PC-3 (cell line): ENCODE results near the gene ZNRF4. TPM values are rescaled to one million over a fixed set of nuclear protein-coding genes. Genes with fewer than 3 reads are reported as not detected.

ENCODE experiments used
- ATAC-seq: fragments of 200-7000 bp; cut with Tn5 transposase; 2 replicates; pipeline ENCODE4 v1.9.1; 2020; ENCODE audit warnings: mild to moderate bottlenecking, moderate library complexity
- BruUV-seq: library from RNA; stranded (reverse); fragments of 400-500 nt; replicated peaks from 2 replicates; lab custom pipeline; 2021; lab: Mats Ljungman, UMichigan
- CTCF ChIA-PET: fragments of 300-600 bp; sonication (Branson Sonifier 250); formaldehyde crosslinking; loops from one replicate; lab custom pipeline; 2022; ENCODE audit warnings: antibody characterized with exemption; lab: Charles Lee
- POLR2A ChIA-PET: fragments of 300-600 bp; sonication (Branson Sonifier 250); formaldehyde crosslinking; loops from one replicate; lab custom pipeline; 2022; ENCODE audit warnings: antibody characterized with exemption; ENCODE audit not compliant: unreplicated experiment; lab: Charles Lee
- DNase-seq: peaks from one replicate; pipeline ENCODE4 v3.0.0-alpha.2; 2015
- H2AFZ ChIP-seq: fragments of 300-600 bp; sonication (generic); 2 replicates; pipeline ENCODE4 v1.6.0; 2016; ENCODE audit warnings: antibody characterized with exemption, low read length
- H3F3A ChIP-seq: fragments of 300-600 bp; sonication (generic); one replicate; pipeline ENCODE4 v1.6.0; 2017; ENCODE audit warnings: antibody characterized with exemption, low read length, control low read depth, mild to moderate bottlenecking; ENCODE audit not compliant: unreplicated experiment
- H3K27ac ChIP-seq: fragments of 300-600 bp; sonication (generic); 2 replicates; pipeline ENCODE4 v1.5.1; 2016; ENCODE audit warnings: mild to moderate bottlenecking, low read length
- H3K27me3 ChIP-seq: fragments of 300-600 bp; sonication (generic); 2 replicates; pipeline ENCODE4 v1.6.1; 2016; ENCODE audit warnings: low read length, mixed read lengths
- H3K36me3 ChIP-seq: fragments of 300-600 bp; sonication (generic); 2 replicates; pipeline ENCODE4 v1.6.1; 2016; ENCODE audit warnings: low read depth, mixed run types, low read length, mixed read lengths
- H3K4me1 ChIP-seq: fragments of 300-600 bp; sonication (generic); 2 replicates; pipeline ENCODE4 v1.5.1; 2016; ENCODE audit warnings: low read length; ENCODE audit not compliant: insufficient read depth
- H3K4me2 ChIP-seq: fragments of 300-600 bp; sonication (generic); 2 replicates; pipeline ENCODE4 v1.6.0; 2016; ENCODE audit warnings: low read length
- H3K4me3 ChIP-seq: fragments of 300-600 bp; sonication (generic); 2 replicates; pipeline ENCODE4 v1.5.1; 2016; ENCODE audit warnings: mild to moderate bottlenecking, low read length, mixed read lengths
- H3K79me2 ChIP-seq: fragments of 300-600 bp; sonication (generic); 2 replicates; pipeline ENCODE4 v1.6.1; 2017; ENCODE audit warnings: low read length, mixed read lengths
- H3K9ac ChIP-seq: fragments of 300-600 bp; sonication (generic); 2 replicates; pipeline ENCODE4 v1.6.0; 2016; ENCODE audit warnings: mild to moderate bottlenecking, low read length
- H3K9me2 ChIP-seq: fragments of 300-600 bp; sonication (generic); replicated peaks from 2 replicates; pipeline ENCODE4 v1.6.1; 2016; ENCODE audit warnings: mixed run types, low read length, mixed read lengths
- H3K9me3 ChIP-seq: fragments of 300-600 bp; sonication (generic); 2 replicates; pipeline ENCODE4 v1.6.1; 2016; ENCODE audit warnings: low read length, mixed read lengths
- H4K20me1 ChIP-seq: fragments of 300-600 bp; sonication (generic); 2 replicates; pipeline ENCODE4 v1.6.1; 2016; ENCODE audit warnings: low read length, mixed read lengths
- EZH2 ChIP-seq: fragments of 300-600 bp; sonication (generic); IDR thresholded peaks from one replicate; pipeline ENCODE4 v1.6.1; 2017; ENCODE audit warnings: antibody characterized with exemption, mild to moderate bottlenecking, low read length; ENCODE audit not compliant: unreplicated experiment
- EZH2phosphoT487 ChIP-seq: fragments of 300-600 bp; sonication (generic); IDR thresholded peaks from 2 replicates; pipeline ENCODE4 v1.6.1; 2018; ENCODE audit warnings: mild to moderate bottlenecking, antibody characterized with exemption, low read length, borderline replicate concordance
- intact Hi-C: fragments of 100-400 bp; cut with micrococcal nuclease; formaldehyde crosslinking; loops from 2 replicates; pipeline ENCODE4 v1.9.0; 2023
- total RNA-seq: library from RNA; depleted of rRNA; stranded (reverse); fragments of >200 nt; gene quantifications from 2 replicates; pipeline ENCODE4 v1.2.3, GENCODE V29; 2014
- TF ChIP-seq, protein P1 (sequence below): fragments of 300-600 bp; sonication (generic); conservative IDR thresholded peaks from 2 replicates; pipeline ENCODE4 v1.5.1; 2017; ENCODE audit warnings: antibody characterized with exemption, low read depth, mild to moderate bottlenecking, low read length

ZNRF4 gene
- total RNA-seq, 1 experiment from 2014 or later = not detected

DNA sequence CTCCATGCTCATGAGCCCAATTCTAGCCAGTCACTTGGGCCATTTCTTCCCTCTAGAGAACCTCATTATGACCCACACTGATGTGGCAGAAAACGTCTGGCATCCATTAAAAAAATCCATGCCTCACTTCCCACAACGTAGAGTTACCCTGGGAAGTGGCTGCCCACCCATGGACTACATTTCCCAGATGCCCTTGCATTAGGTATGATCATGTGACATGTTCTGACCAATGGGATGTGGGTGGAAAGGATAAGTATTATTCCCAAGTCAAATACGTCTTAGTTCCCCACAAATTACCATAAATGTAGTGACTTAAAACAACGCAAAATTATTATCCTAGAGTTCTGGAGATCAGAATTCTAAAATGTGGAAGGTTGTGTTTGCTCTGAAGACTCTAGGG lies 47.9 kb upstream of the ZNRF4 start:
- H3K27ac ChIP-seq = no peak overlapping the region
- H3K4me2 ChIP-seq = no peak overlapping the region
- ChIA-PET POLR2A (no interaction called here), CTCF (no interaction called here)
- peaks cover 43% of the 10 kb centered on the region for H3K27me3 ChIP-seq
- no peaks in the 10 kb centered on the region for H3K9me2 ChIP-seq
- no peaks in the 10 kb centered on the region for H3K79me2 ChIP-seq
- no peak overlapping the region for H3K9ac ChIP-seq
- H3K4me3 ChIP-seq = no peak overlapping the region
- no peaks in the 10 kb centered on the region for H4K20me1 ChIP-seq
- H3F3A ChIP-seq = no peaks in the 10 kb centered on the region
- no peak overlapping the region for H2AFZ ChIP-seq
- DNase-seq (peak; percentile 35), ATAC-seq (no peak)
- no peaks in the 10 kb centered on the region for H3K36me3 ChIP-seq
- no TSS peak for BruUV-seq
- H3K4me1 ChIP-seq = no peaks in the 10 kb centered on the region
- H3K9me3 ChIP-seq = no peaks in the 10 kb centered on the region
- intact Hi-C loops = no loop called here
- TF ChIP-seq EZH2 = no peak
- TF ChIP-seq, protein P1, sequence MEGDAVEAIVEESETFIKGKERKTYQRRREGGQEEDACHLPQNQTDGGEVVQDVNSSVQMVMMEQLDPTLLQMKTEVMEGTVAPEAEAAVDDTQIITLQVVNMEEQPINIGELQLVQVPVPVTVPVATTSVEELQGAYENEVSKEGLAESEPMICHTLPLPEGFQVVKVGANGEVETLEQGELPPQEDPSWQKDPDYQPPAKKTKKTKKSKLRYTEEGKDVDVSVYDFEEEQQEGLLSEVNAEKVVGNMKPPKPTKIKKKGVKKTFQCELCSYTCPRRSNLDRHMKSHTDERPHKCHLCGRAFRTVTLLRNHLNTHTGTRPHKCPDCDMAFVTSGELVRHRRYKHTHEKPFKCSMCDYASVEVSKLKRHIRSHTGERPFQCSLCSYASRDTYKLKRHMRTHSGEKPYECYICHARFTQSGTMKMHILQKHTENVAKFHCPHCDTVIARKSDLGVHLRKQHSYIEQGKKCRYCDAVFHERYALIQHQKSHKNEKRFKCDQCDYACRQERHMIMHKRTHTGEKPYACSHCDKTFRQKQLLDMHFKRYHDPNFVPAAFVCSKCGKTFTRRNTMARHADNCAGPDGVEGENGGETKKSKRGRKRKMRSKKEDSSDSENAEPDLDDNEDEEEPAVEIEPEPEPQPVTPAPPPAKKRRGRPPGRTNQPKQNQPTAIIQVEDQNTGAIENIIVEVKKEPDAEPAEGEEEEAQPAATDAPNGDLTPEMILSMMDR = no peak
- no peak for TF ChIP-seq EZH2phosphoT487

- TF ChIP-seq EZH2 = no peak
- TF ChIP-seq, protein P1 = no peak
- no peak for TF ChIP-seq EZH2phosphoT487
- Histone ChIP-seq H3K4me1 (no peaks in the 10 kb centered on the region), H3K4me3 (0 out of 2 replicates have a peak overlapping the region, but pooled peaks have one; percentile 34), H3F3A (no peaks in the 10 kb centered on the region), H3K4me2 (peak overlapping the region; percentile 41), H3K9me2 (no peaks in the 10 kb centered on the region; the same call in 1 of the 2 replicates), H3K27ac (no peak overlapping the region), H4K20me1 (no peaks in the 10 kb centered on the region), H3K9ac (no peak overlapping the region), H3K36me3 (no peaks in the 10 kb centered on the region), H3K79me2 (no peaks in the 10 kb centered on the region), H2AFZ (no peak overlapping the region), H3K9me3 (no peaks in the 10 kb centered on the region), H3K27me3 (peaks cover 89% of the 10 kb centered on the region)
- intact Hi-C loops = no loop called here
- ATAC-seq (no peak), DNase-seq (no peak)
- no TSS peak for BruUV-seq
- ChIA-PET POLR2A (no interaction called here), CTCF (no interaction called here)
Observed at GRCh38 chr19:5417495-5418436, 37.5 kb upstream of the ZNRF4 start.

DNA sequence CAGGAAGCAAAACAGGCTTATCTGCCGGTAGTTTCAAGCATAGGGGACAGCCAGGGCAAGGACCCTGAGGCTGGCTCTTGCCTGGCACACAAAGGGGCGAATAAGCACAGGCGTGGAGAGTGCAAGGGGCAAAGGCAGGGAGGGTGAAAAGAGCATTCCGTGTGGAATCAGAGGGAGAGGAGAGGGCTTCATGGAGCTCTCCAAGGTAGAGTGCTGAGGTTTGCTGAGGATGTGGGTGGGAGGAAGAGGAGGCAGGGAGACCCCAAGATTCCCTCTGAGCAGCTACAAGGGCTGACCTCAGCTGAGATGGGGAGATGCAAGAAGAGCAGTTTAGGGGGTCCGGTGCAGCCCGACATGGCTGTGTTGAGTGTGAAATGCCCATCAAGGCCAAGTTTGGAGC lies 36.5 kb upstream of the ZNRF4 start:
- BruUV-seq = no TSS peak

More for the DNA sequence above, 36.5 kb upstream of the ZNRF4 start:
- no peak overlapping the region for H3K4me2 ChIP-seq
- no peaks in the 10 kb centered on the region for H4K20me1 ChIP-seq
- no peak for TF ChIP-seq EZH2phosphoT487
- TF ChIP-seq, protein P1 = no peak
- no peak for TF ChIP-seq EZH2
- H3F3A ChIP-seq = no peaks in the 10 kb centered on the region
- DNase-seq (no peak), ATAC-seq (no peak)
- H3K9me2 ChIP-seq = no peaks in the 10 kb centered on the region; the same call in 1 of the 2 replicates
- H3K79me2 ChIP-seq = no peaks in the 10 kb centered on the region
- peaks cover 88% of the 10 kb centered on the region for H3K27me3 ChIP-seq
- intact Hi-C loops = no loop called here
- POLR2A ChIA-PET = no interaction called here
- H2AFZ ChIP-seq = no peak overlapping the region
- H3K9ac ChIP-seq = no peak overlapping the region
- H3K4me3 ChIP-seq = no peak overlapping the region
- no peaks in the 10 kb centered on the region for H3K4me1 ChIP-seq
- H3K27ac ChIP-seq = no peak overlapping the region
- no peaks in the 10 kb centered on the region for H3K9me3 ChIP-seq
- H3K36me3 ChIP-seq = no peaks in the 10 kb centered on the region
- CTCF ChIA-PET = no interaction called here
